Neural crest cell (in vitro differentiated cells): ENCODE measurements around the gene VDR. TPM values are rescaled to one million over a fixed set of nuclear protein-coding genes. Genes with fewer than 3 reads are reported as not detected.
A peak's percentile ranks its signal among the peaks of the same experiment; 100 is the strongest.

Experiments
- DNase-seq: peaks from one replicate; pipeline ENCODE4 v3.0.0; 2021; ENCODE audit warnings: low read depth, mixed read lengths, low spot score
- H3K27ac Mint-ChIP-seq: one replicate; pipeline ENCODE4 v1.8.0; 2021; ENCODE audit warnings: mild to moderate bottlenecking, mixed read lengths; ENCODE audit not compliant: unreplicated experiment
- H3K27me3 Mint-ChIP-seq: 2 replicates; pipeline ENCODE4 v1.8.0; 2021; ENCODE audit warnings: low read depth, mild to moderate bottlenecking, mixed read lengths
- H3K36me3 Mint-ChIP-seq: 2 replicates; pipeline ENCODE4 v1.8.0; 2021; ENCODE audit warnings: low read depth, mild to moderate bottlenecking, mixed read lengths
- H3K4me1 Mint-ChIP-seq: 2 replicates; pipeline ENCODE4 v1.8.0; 2021; ENCODE audit warnings: mixed read lengths
- H3K4me3 Mint-ChIP-seq: one replicate; pipeline ENCODE4 v1.8.0; 2021; ENCODE audit warnings: mild to moderate bottlenecking, mixed read lengths
- H3K9me3 Mint-ChIP-seq: 2 replicates; pipeline ENCODE4 v1.8.0; 2021; ENCODE audit warnings: mixed read lengths
- total RNA-seq: library from RNA; stranded (reverse); gene quantifications from 2 replicates; pipeline ENCODE4 v1.2.1, GENCODE V29; 2021
- TF ChIP-seq, protein P1 (sequence below): fragments of 200-600 bp; sonication (generic); conservative IDR thresholded peaks from 2 replicates; pipeline ENCODE4 v1.5.0; 2021; ENCODE audit warnings: antibody characterized with exemption, mild to moderate bottlenecking

The VDR gene
- total RNA-seq, 1 donor from 2014 or later = not detected

DNA sequence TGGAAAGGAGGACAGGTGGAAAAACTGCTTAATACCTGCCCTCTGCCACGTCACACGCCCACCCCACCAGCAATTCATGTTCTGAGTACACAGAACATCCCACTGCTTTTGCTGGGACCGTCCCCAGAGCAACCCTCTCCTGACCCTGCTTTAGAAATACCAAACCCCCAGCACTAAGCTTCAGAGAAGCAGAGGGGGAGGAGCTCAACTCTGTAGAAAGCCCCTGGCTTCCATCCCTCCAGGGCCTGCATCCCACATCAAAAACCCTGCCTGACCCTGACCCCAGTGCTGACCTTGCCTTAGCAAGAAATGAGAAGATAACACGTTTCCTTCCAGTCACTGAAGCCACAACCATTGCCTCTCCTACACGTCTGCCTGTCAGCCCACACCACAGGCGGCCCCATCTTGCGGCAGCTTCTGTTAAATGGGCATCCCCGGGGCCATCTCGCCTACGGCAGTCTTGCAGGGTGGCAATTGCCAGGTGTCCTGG, 19.7 kb downstream of the VDR start:
- H3K36me3 Mint-ChIP-seq = no peaks in the 10 kb centered on the region
- peaks cover 11% of the 10 kb centered on the region for H3K4me1 Mint-ChIP-seq
- no peaks in the 10 kb centered on the region for H3K9me3 Mint-ChIP-seq
- H3K4me3 Mint-ChIP-seq = no peak overlapping the region
- no peak overlapping the region for H3K27ac Mint-ChIP-seq
- H3K27me3 Mint-ChIP-seq = no peaks in the 10 kb centered on the region
- TF ChIP-seq, protein P1, sequence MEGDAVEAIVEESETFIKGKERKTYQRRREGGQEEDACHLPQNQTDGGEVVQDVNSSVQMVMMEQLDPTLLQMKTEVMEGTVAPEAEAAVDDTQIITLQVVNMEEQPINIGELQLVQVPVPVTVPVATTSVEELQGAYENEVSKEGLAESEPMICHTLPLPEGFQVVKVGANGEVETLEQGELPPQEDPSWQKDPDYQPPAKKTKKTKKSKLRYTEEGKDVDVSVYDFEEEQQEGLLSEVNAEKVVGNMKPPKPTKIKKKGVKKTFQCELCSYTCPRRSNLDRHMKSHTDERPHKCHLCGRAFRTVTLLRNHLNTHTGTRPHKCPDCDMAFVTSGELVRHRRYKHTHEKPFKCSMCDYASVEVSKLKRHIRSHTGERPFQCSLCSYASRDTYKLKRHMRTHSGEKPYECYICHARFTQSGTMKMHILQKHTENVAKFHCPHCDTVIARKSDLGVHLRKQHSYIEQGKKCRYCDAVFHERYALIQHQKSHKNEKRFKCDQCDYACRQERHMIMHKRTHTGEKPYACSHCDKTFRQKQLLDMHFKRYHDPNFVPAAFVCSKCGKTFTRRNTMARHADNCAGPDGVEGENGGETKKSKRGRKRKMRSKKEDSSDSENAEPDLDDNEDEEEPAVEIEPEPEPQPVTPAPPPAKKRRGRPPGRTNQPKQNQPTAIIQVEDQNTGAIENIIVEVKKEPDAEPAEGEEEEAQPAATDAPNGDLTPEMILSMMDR = no peak
- DNase-seq = no peak

DNA sequence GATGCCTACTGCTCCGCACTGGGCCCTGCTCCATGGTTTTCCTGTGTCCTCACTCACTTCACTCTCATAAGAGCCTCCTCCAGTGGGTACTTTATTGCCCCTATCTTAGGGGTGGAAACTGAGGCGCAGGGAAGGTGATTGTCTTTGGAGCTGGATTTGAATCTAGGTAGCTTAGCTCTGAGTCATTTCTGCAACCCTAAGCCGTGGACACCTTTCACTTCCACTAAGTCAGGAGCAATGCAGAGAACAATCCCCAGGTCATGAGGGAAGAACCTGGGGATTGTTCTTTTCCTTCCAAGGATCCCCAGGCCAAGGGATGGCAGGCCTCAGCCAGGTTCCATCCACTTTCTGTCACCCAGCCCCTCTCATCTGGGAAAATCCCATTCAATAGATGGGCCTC, 20.3 kb downstream of the VDR start:
- TF ChIP-seq, protein P1 = no peak
- H3K27ac Mint-ChIP-seq = no peak overlapping the region
- no peaks in the 10 kb centered on the region for H3K9me3 Mint-ChIP-seq
- no peaks in the 10 kb centered on the region for H3K27me3 Mint-ChIP-seq
- H3K36me3 Mint-ChIP-seq = no peaks in the 10 kb centered on the region
- H3K4me1 Mint-ChIP-seq = peaks cover 11% of the 10 kb centered on the region
- DNase-seq = no peak
- no peak overlapping the region for H3K4me3 Mint-ChIP-seq

DNA sequence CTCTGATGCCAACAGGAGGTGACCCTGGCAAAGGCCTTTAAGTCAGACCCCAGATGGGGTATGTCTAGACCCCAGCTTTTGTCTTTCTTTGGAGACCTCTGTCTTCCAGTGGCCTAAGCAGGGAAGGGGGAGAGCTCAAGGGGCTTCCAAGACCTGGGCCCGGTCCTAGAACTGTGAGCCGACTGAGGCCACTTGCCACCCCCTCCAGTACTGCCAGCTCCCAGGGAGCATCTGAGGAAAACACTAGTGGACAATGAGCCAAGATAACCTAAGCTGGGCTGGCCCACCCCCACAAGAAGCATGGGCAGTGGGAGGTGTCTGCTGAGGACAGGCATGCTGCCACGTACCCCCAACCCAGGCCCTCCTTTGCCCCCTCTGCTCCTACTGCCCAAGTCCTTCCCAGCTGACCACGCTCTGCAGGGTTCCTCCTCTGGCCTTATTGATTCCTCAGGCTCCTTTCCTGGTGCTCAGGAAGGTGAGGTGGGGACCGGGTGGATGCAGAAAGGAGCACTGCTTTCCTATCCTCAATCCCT, 21.1 kb downstream of the VDR start:
- peak overlapping the region; percentile 86 for H3K27ac Mint-ChIP-seq

DNA sequence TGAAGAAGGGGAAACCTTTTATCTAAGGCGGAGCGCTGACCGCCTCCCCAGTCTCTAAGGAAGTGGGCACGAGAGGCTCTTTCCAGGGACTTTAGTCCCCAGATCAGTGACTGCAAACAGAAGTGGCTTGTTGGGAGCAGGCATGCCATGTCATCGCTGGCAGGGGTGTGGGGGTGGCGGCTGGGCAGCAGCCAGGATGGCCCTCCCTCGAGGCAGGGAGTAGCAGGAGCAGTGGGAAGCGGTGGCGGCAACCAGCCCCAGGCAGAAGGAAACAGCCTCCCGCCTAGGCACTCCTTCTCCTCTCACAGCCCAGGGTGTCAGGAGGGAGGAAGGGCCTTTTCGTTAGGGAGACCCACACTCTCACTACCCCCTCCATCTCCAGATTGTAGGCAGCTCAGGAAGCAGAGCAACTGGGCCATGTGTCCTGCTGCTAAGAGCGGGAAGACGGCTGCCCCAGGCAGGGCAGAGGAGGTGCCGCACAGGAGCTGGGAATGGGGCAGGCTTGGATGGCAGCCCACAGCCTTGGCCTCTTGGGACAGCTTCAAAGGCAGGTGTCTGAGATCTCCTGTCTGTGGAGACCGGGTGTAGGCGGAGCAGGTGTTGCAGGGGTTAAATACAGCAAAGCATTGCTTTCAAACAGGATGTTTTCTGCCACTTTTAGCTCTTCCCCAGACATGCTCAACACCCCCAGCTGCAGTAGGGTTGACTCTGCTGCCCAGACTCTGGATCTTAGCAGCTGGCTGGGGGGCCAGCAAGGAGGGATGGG, 21.8 kb downstream of the VDR start:
- Mint-ChIP-seq H3K4me1 (peaks cover 11% of the 10 kb centered on the region), H3K27ac (no peak overlapping the region), H3K27me3 (no peaks in the 10 kb centered on the region), H3K4me3 (no peak overlapping the region), H3K36me3 (no peaks in the 10 kb centered on the region), H3K9me3 (no peaks in the 10 kb centered on the region)
- DNase-seq = no peak
- TF ChIP-seq, protein P1 = no peak

More for the DNA sequence above, 21.1 kb downstream of the VDR start:
- H3K9me3 Mint-ChIP-seq = no peaks in the 10 kb centered on the region
- H3K4me1 Mint-ChIP-seq = peaks cover 11% of the 10 kb centered on the region
- TF ChIP-seq, protein P1 = no peak
- H3K27me3 Mint-ChIP-seq = no peaks in the 10 kb centered on the region
- no peak for DNase-seq
- H3K36me3 Mint-ChIP-seq = no peaks in the 10 kb centered on the region
- no peak overlapping the region for H3K4me3 Mint-ChIP-seq

DNA sequence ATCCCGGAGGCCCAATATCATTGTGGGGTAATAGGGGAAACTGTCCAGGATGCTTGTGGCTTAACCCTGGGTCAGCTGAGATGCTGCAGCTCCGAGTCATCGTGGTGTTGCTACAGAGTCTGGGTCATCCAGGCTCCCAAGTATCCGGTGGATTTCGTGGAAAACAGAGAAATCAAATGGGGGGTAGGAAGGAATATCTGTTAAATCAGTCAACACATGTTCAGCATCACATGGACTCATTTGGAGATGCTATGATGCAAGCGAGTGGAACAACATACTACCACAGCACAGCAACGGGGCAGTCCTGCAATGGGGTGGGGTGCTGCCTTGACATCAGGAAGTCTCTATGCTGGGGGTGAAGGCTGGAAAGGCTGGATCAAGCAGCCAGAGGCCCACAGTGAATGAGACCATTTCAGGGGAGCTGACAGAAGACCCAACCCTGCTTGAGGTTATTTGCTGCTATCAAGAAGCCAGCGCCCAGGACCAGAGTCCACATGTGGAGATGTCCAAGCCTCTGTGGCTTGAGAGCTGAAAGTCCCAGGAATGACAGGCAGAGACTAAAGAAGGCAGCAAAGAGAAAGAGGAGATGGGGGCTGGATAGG, 22.9 kb downstream of the VDR start:
- H3K27me3 Mint-ChIP-seq = no peaks in the 10 kb centered on the region
- H3K9me3 Mint-ChIP-seq = no peaks in the 10 kb centered on the region
- no peak overlapping the region for H3K4me3 Mint-ChIP-seq
- TF ChIP-seq, protein P1 = no peak
- no peak for DNase-seq
- H3K27ac Mint-ChIP-seq = no peak overlapping the region
- H3K4me1 Mint-ChIP-seq = peaks cover 11% of the 10 kb centered on the region
- H3K36me3 Mint-ChIP-seq = no peaks in the 10 kb centered on the region
